B cell (primary cell): ENCODE measurements around the gene PLEKHG3. TPM values are rescaled to one million over a fixed set of nuclear protein-coding genes. Genes with fewer than 3 reads are reported as not detected.

Source experiments
- ATAC-seq: fragments of 200-7000 bp; cut with Tn5 transposase; one replicate; pipeline ENCODE4 v1.10.0; 2021; ENCODE audit warnings: low read depth, mild to moderate bottlenecking, moderate number of reproducible peaks, moderate library complexity
- CTCF ChIA-PET: fragments of 350-600 bp; sonication (Branson Sonifier 250); formaldehyde crosslinking; loops from one replicate; lab custom pipeline; 2021; ENCODE audit warnings: antibody characterized with exemption, inconsistent platforms; lab: Charles Lee
- POLR2A ChIA-PET: fragments of 350-600 bp; sonication (Branson Sonifier 250); formaldehyde crosslinking; loops from one replicate; lab custom pipeline; 2021; ENCODE audit warnings: antibody characterized with exemption; lab: Charles Lee
- DNase-seq: peaks from one replicate; pipeline ENCODE4 v3.0.0; 2013
- H2AFZ ChIP-seq: 2 replicates; pipeline ENCODE4 v1.6.1; 2012; ENCODE audit warnings: mild to moderate bottlenecking, low read depth, low read length; ENCODE audit not compliant: insufficient read depth, poor library complexity, severe bottlenecking
- H3K27ac ChIP-seq, 2 donors: 1 replicate in 1 of 2; 2 replicates in 1 of 2; pipeline ENCODE4 v1.5.1; 2012 to 2013; ENCODE audit warnings: low read length in 2 of 2, mild to moderate bottlenecking in 2 of 2, moderate library complexity in 1 of 2
- H3K27me3 ChIP-seq, 4 experiments: fragments of 200-600 bp in 1 of 4; sonication (generic) in 1 of 4; replicated peaks in 1 of 4; 1 replicate in 2 of 4; 2 replicates in 2 of 4; pipeline versions ENCODE4 v1.6.1 to v1.7.0; 2013 to 2016; ENCODE audit warnings: low read length in 3 of 4, mild to moderate bottlenecking in 2 of 4, mixed read lengths in 1 of 4, moderate library complexity in 1 of 4; ENCODE audit not compliant: insufficient read depth in 4 of 4, control insufficient read depth in 3 of 4; ENCODE audit errors: control extremely low read depth in 1 of 4
- H3K36me3 ChIP-seq, 2 experiments: replicated peaks in 1 of 2; 1 replicate in 1 of 2; 2 replicates in 1 of 2; pipeline versions ENCODE4 v1.6.1 to v1.7.1; 2013; ENCODE audit warnings: low read length in 1 of 2; ENCODE audit not compliant: insufficient read depth in 2 of 2, control insufficient read depth in 1 of 2; ENCODE audit errors: control extremely low read depth in 1 of 2, extremely low read depth in 1 of 2
- H3K4me1 ChIP-seq, 2 donors: fragments of 200-600 bp in 1 of 2; sonication (generic) in 1 of 2; 1 replicate in 1 of 2; 2 replicates in 1 of 2; pipeline versions ENCODE4 v1.5.1 to v1.6.1; 2013 to 2017; ENCODE audit warnings: low read length in 2 of 2; ENCODE audit not compliant: control insufficient read depth in 2 of 2, insufficient read depth in 2 of 2
- H3K4me2 ChIP-seq: replicated peaks from 2 replicates; pipeline ENCODE3; 2012; ENCODE audit warnings: mild to moderate bottlenecking, low read depth, low read length; ENCODE audit not compliant: poor library complexity, severe bottlenecking
- H3K4me3 ChIP-seq, 5 experiments: fragments of 200-600 bp in 1 of 5; sonication (generic) in 1 of 5; 1 replicate in 3 of 5; 2 replicates in 2 of 5; pipeline versions ENCODE4 v1.5.1 to v1.7.0; 2011 to 2016; ENCODE audit warnings: low read length in 4 of 5, mild to moderate bottlenecking in 4 of 5, low read depth in 2 of 5, control low read depth in 1 of 5, moderate library complexity in 1 of 5; ENCODE audit not compliant: insufficient read depth in 1 of 5; ENCODE audit errors: control extremely low read depth in 1 of 5, extremely low read depth in 1 of 5
- H3K79me2 ChIP-seq: fragments of 200-600 bp; sonication (generic); one replicate; pipeline ENCODE4 v1.6.0; 2016; ENCODE audit warnings: low read length; ENCODE audit not compliant: control insufficient read depth, insufficient read depth
- H3K9ac ChIP-seq: fragments of 200-600 bp; sonication (generic); 2 replicates; pipeline ENCODE4 v1.6.1; 2017; ENCODE audit warnings: mild to moderate bottlenecking, low read length, moderate library complexity
- H3K9me3 ChIP-seq, 3 donors: one replicate each; pipeline versions ENCODE4 v1.6.1 to v1.7.1; 2013; ENCODE audit warnings: low read length in 2 of 3; ENCODE audit not compliant: control insufficient read depth in 2 of 3, insufficient read depth in 1 of 3; ENCODE audit errors: control extremely low read depth in 1 of 3
- H4K20me1 ChIP-seq: 2 replicates; pipeline ENCODE4 v1.6.0; 2012; ENCODE audit warnings: mild to moderate bottlenecking, low read length; ENCODE audit not compliant: insufficient read depth, control insufficient read depth, poor library complexity, severe bottlenecking
- H3K27ac Mint-ChIP-seq: one replicate; pipeline ENCODE4 v1.8.0; 2021; ENCODE audit warnings: mixed read lengths
- H3K27me3 Mint-ChIP-seq: one replicate; pipeline ENCODE4 v1.8.0; 2021; ENCODE audit warnings: mixed read lengths
- H3K4me1 Mint-ChIP-seq: one replicate; pipeline ENCODE4 v1.8.0; 2021; ENCODE audit warnings: mixed read lengths
- H3K4me3 Mint-ChIP-seq: one replicate; pipeline ENCODE4 v1.8.0; 2021; ENCODE audit warnings: mixed read lengths
- H3K9me3 Mint-ChIP-seq: one replicate; pipeline ENCODE4 v1.8.0; 2022; ENCODE audit warnings: mixed read lengths; ENCODE audit not compliant: insufficient read depth
- EZH2 ChIP-seq: IDR thresholded peaks from 2 replicates; pipeline ENCODE4 v1.6.1; 2012; ENCODE audit warnings: borderline replicate concordance, low read depth, mild to moderate bottlenecking, moderate library complexity, low read length; ENCODE audit not compliant: insufficient read depth, poor library complexity, severe bottlenecking
- WGBS: methylation state at CpG from one replicate; pipeline ENCODE4 v1.1.5; 2013; ENCODE audit warnings: missing lambda C conversion rate; ENCODE audit not compliant: insufficient coverage; 5-methylcytosine and 5-hydroxymethylcytosine counted together
- intact Hi-C: fragments of 100-400 bp; cut with micrococcal nuclease; formaldehyde crosslinking; loops from one replicate; pipeline ENCODE4 v1.10.0; 2022
- polyA plus RNA-seq: library from polyadenylated mRNA; depleted of rRNA; stranded (reverse); fragments of >200 nt; gene quantifications from 2 replicates; pipeline ENCODE4 v1.2.3, GENCODE V29; 2012
- total RNA-seq, 2 donors: library from RNA; stranded (reverse); fragments of 120-200 nt in 1 of 2; gene quantifications; 1 replicate in 1 of 2; 2 replicates in 1 of 2; pipeline versions ENCODE4 v1.2.3 to v1.2.4, GENCODE V29; 2013 to 2022
- TF ChIP-seq, protein P1 (sequence below): fragments of 200-600 bp; IDR thresholded peaks from one replicate; pipeline ENCODE4 v1.8.0; 2022; ENCODE audit warnings: antibody characterized with exemption, mild to moderate bottlenecking

PLEKHG3 gene
- total and polyA plus RNA-seq, 2 donors (not counting 1 experiment from before 2014, with no cell fraction given), result 0.12 to 0.25 TPM

DNA sequence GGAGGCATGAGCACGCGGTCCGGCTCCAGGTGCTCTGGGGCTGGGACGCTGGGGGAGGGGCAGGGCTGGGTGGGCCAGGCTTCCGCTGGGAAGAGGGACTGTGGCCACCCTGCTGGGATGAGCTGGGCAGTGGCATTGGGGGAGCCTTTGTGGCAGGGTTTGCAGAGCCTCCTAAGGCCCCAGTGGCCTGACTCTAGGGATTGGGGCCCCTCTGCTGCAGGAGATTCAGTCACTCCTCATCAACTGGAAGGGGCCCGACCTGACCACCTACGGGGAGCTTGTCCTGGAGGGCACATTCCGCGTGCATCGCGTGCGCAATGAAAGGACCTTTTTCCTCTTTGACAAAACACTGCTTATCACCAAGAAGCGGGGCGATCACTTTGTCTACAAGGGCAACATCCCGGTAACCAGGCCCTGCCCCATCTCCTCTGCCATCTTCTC, 26.9 kb downstream of the PLEKHG3 start:
- Mint-ChIP-seq H3K4me1 (no peaks in the 10 kb centered on the region), H3K27me3 (peaks cover 3% of the 10 kb centered on the region), H3K9me3 (no peaks in the 10 kb centered on the region), H3K27ac (no peak overlapping the region), H3K4me3 (no peak overlapping the region)
- Histone ChIP-seq H3K36me3 (no peaks in the 10 kb centered on the region), H3K4me3 (no peak overlapping the region), H3K4me2 (no peak overlapping the region), H3K27ac (no peak overlapping the region), H4K20me1 (no peaks in the 10 kb centered on the region), H2AFZ (no peak overlapping the region), H3K27me3 (no peaks in the 10 kb centered on the region), H3K79me2 (no peaks in the 10 kb centered on the region), H3K4me1 (no peaks in the 10 kb centered on the region), H3K9ac (no peak overlapping the region), H3K9me3 (no peaks in the 10 kb centered on the region)
- 95% methylated on average over 15 of the region's 15 CpGs for WGBS
- intact Hi-C loops, result no loop called here
- CTCF ChIA-PET, result no interaction called here
- POLR2A ChIA-PET, result no interaction called here
- TF ChIP-seq, protein P1, sequence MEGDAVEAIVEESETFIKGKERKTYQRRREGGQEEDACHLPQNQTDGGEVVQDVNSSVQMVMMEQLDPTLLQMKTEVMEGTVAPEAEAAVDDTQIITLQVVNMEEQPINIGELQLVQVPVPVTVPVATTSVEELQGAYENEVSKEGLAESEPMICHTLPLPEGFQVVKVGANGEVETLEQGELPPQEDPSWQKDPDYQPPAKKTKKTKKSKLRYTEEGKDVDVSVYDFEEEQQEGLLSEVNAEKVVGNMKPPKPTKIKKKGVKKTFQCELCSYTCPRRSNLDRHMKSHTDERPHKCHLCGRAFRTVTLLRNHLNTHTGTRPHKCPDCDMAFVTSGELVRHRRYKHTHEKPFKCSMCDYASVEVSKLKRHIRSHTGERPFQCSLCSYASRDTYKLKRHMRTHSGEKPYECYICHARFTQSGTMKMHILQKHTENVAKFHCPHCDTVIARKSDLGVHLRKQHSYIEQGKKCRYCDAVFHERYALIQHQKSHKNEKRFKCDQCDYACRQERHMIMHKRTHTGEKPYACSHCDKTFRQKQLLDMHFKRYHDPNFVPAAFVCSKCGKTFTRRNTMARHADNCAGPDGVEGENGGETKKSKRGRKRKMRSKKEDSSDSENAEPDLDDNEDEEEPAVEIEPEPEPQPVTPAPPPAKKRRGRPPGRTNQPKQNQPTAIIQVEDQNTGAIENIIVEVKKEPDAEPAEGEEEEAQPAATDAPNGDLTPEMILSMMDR, result no peak
- no peak for TF ChIP-seq EZH2
- DNase-seq (no peak), ATAC-seq (no peak)

DNA sequence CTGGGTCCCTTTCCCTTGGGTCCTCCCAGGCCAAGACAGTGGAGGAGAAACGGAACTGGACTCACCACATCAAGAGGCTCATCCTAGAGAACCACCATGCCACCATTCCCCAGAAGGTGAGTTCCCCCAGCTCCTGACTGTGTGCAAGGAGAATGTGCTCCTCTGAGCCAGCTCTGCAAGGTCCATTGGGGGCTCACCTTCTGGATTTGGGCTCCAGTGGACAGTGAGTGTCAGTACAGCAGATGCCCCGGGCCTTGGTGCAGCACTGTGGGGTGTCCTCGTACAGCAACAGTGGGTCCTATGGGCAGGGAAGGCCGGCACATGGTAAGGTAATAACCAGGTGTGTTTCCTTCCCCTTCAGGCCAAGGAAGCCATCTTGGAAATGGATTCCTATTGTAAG, 27.8 kb downstream of the PLEKHG3 start:
- H4K20me1 ChIP-seq, result no peaks in the 10 kb centered on the region
- Mint-ChIP-seq H3K4me3 (no peak overlapping the region), H3K9me3 (no peaks in the 10 kb centered on the region), H3K4me1 (no peaks in the 10 kb centered on the region), H3K27me3 (peaks cover 3% of the 10 kb centered on the region), H3K27ac (no peak overlapping the region)
- TF ChIP-seq, protein P1, result no peak
- no peak for TF ChIP-seq EZH2
- H2AFZ ChIP-seq, result no peak overlapping the region
- H3K79me2 ChIP-seq, result no peaks in the 10 kb centered on the region
- no peak overlapping the region for H3K4me2 ChIP-seq
- POLR2A ChIA-PET, result no interaction called here
- H3K4me3 ChIP-seq, result no peak overlapping the region
- ATAC-seq, result no peak
- no peaks in the 10 kb centered on the region for H3K27me3 ChIP-seq
- no peak overlapping the region for H3K27ac ChIP-seq
- H3K4me1 ChIP-seq, result no peaks in the 10 kb centered on the region
- H3K36me3 ChIP-seq, result no peaks in the 10 kb centered on the region
- intact Hi-C loops, result no loop called here
- CTCF ChIA-PET, result no interaction called here
- no peaks in the 10 kb centered on the region for H3K9me3 ChIP-seq
- no peak for DNase-seq
- WGBS, result 94% methylated on average over 4 of the region's 4 CpGs
- no peak overlapping the region for H3K9ac ChIP-seq
